ENCODE measurements around the gene CFAP45. TPM values are rescaled to one million over a fixed set of nuclear protein-coding genes. Genes with fewer than 3 reads are reported as not detected.

The CFAP45 gene
- total RNA-seq, 1 donor from 2014 or later: 1.9 TPM

DNA sequence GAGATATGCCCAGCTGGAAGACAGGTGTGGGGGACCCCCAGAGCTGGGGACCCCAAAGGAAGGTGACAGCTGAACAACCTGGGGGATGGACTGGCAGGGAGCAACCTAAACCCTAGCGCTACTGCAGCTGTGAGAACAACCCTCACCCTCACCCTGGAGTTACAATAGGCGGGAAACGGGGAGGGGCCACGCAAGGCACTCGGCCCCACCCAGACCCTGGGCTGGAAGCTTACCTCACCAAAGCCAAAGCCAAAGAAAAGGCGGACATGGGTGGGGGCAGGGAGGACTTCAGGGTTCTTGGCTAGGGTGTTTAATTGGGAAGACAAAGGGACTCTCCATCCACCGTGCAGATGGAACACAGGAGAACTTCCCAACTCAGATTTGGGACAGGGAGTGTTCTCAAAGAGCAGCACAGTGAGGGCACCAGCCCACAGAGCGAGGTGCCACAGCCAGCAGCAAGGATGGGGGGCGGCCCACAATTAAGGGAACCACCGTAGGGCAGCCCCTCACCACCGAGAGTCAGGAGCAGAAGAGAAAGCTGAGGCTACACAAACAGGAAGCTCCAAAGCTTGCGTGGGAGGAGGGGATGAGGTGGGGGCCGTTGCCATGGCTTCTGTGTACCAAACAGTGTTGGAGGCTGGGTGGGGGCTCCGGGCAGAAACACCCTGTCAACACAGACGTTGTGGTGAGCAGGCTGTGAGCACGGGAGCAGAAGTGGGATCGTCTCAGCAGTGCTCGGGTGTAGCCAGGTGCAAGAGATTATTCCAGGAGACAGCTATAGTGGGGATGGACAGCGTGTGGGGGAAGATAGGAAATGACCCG lies 23.4 kb upstream of the CFAP45 start:
- TF ChIP-seq, protein P1, sequence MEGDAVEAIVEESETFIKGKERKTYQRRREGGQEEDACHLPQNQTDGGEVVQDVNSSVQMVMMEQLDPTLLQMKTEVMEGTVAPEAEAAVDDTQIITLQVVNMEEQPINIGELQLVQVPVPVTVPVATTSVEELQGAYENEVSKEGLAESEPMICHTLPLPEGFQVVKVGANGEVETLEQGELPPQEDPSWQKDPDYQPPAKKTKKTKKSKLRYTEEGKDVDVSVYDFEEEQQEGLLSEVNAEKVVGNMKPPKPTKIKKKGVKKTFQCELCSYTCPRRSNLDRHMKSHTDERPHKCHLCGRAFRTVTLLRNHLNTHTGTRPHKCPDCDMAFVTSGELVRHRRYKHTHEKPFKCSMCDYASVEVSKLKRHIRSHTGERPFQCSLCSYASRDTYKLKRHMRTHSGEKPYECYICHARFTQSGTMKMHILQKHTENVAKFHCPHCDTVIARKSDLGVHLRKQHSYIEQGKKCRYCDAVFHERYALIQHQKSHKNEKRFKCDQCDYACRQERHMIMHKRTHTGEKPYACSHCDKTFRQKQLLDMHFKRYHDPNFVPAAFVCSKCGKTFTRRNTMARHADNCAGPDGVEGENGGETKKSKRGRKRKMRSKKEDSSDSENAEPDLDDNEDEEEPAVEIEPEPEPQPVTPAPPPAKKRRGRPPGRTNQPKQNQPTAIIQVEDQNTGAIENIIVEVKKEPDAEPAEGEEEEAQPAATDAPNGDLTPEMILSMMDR (IDR thresholded peaks at IDR 0.05): no peak
- peak; percentile 90 for DNase-seq
- Histone ChIP-seq H3K27me3 (no peaks in the 10 kb centered on the region), H3K4me1 (peaks cover 54% of the 10 kb centered on the region), H3K27ac (peak overlapping the region; percentile 100), H3K9me3 (no peaks in the 10 kb centered on the region), H3K4me3 (peak overlapping the region; percentile 99), H3K36me3 (peaks cover 25% of the 10 kb centered on the region)
- ATAC-seq: peak; percentile 65
- intact Hi-C loops (cut with DNase I): no loop called here

- ATAC-seq: peak; percentile 7
- peak; percentile 83 for DNase-seq
Measured at GRCh38 chr1:159922511-159923202, 22.7 kb upstream of the CFAP45 start.

DNA sequence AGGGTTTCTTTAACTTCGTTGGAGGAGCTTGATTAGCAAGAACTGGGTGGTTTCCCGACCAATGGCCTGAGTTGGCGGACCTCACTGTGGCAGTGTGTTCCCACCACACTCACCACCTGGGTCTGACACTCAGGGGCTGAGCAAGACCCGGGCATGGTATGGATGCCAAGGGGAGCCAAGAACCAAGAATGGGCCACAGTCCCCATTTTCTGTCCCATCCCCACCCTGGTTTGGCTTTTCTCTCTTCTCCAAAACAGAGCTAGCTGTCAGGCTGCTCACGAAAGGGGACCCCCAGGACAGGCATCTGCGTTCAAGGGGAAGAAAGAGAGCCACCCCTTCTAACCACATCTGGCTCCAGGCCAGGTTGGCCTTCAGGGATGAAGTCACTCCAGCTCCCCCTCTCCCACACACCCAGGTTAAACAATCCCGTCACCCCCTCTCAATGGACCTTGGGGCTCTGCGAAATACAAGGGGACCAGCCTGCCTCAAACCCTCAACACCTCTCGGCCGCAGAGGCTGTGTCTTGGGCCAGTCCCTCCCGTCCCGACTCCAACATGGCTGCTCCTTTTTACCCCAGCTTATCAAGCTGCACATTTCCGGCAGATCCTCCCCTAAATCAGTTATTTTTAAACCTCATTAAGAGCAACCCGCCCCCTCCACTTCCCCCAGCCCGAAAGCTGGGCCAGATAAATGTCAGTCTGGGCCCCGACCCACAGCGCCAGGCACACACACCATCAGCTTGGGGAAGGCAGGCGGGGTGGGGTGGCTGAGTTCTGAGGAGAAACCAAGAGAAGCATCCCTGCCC lies 21.9 kb upstream of the CFAP45 start:
- H3K27ac ChIP-seq: peak overlapping the region; percentile 100
- H3K4me1 ChIP-seq: peaks cover 55% of the 10 kb centered on the region
- TF ChIP-seq, protein P1 (IDR thresholded peaks at IDR 0.05): no peak
- peak overlapping the region; percentile 99 for H3K4me3 ChIP-seq
- ATAC-seq: no peak
- peaks cover 40% of the 10 kb centered on the region for H3K36me3 ChIP-seq
- intact Hi-C loops (cut with DNase I): no loop called here
- DNase-seq: peak; percentile 60
- H3K27me3 ChIP-seq: no peaks in the 10 kb centered on the region
- H3K9me3 ChIP-seq: no peaks in the 10 kb centered on the region

More at GRCh38 chr1:159922511-159923202, 22.7 kb upstream of the CFAP45 start:
- H3K4me1 ChIP-seq: peaks cover 55% of the 10 kb centered on the region
- H3K27me3 ChIP-seq: no peaks in the 10 kb centered on the region
- peaks cover 33% of the 10 kb centered on the region for H3K36me3 ChIP-seq
- peak overlapping the region; percentile 99 for H3K4me3 ChIP-seq
- TF ChIP-seq, protein P1 (IDR thresholded peaks at IDR 0.05): no peak
- H3K9me3 ChIP-seq: no peaks in the 10 kb centered on the region
- H3K27ac ChIP-seq: peak overlapping the region; percentile 100
- intact Hi-C loops (cut with DNase I): no loop called here

- ATAC-seq: no peak
- Histone ChIP-seq H3K27me3 (no peaks in the 10 kb centered on the region), H3K36me3 (peaks cover 46% of the 10 kb centered on the region), H3K4me1 (peaks cover 59% of the 10 kb centered on the region), H3K4me3 (peak overlapping the region; percentile 99), H3K9me3 (no peaks in the 10 kb centered on the region), H3K27ac (peak overlapping the region; percentile 100)
- intact Hi-C loops (cut with DNase I): no loop called here
- DNase-seq: no peak
- TF ChIP-seq, protein P1 (IDR thresholded peaks at IDR 0.05): no peak
Measured at GRCh38 chr1:159921251-159921650, 21.3 kb upstream of the CFAP45 start.

DNA sequence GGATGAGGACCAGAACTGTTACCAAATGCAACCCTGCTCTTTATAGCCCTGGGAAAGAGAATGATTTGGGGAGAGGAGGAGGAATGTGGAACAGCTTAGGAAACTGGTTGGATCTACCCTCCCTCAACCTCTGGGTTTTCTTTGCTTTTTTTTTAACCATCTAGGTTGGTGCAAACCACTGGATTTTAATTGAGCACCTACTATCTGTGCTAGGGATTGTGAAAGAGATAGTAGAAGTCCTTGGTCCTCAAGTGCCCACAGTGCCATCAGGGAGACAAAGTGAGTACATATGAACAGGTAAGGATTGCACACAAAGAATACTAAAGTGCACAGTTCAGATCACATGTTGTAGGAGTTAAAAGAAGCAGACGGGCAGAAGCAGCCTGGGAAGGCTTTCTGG lies 20.7 kb upstream of the CFAP45 start:
- peaks cover 46% of the 10 kb centered on the region for H3K36me3 ChIP-seq
- ATAC-seq: no peak
- H3K27ac ChIP-seq: peak overlapping the region; percentile 100
- intact Hi-C loops (cut with DNase I): no loop called here
- TF ChIP-seq, protein P1 (IDR thresholded peaks at IDR 0.05): no peak
- H3K4me3 ChIP-seq: no peak overlapping the region
- no peaks in the 10 kb centered on the region for H3K9me3 ChIP-seq
- no peaks in the 10 kb centered on the region for H3K27me3 ChIP-seq
- peaks cover 53% of the 10 kb centered on the region for H3K4me1 ChIP-seq
- DNase-seq: no peak

Measured in upper lobe of right lung (tissue), 1 donor.